Stimulated activated naive CD8-positive, alpha-beta T cell treated with anti-CD3 and anti-CD28 coated beads, Interleukin-15, Interleukin-2, amounts not matched to agents 100 ng/mL and 50 ng/mL, for 24 hours (primary cell): ENCODE results near the gene FAM204A.

Experiments used
- H3K27ac Mint-ChIP-seq: one replicate; pipeline ENCODE4 v1.8.0; 2021; ENCODE audit warnings: mild to moderate bottlenecking, mixed read lengths
- H3K27me3 Mint-ChIP-seq: one replicate; pipeline ENCODE4 v1.8.0; 2021; ENCODE audit warnings: mixed read lengths
- H3K36me3 Mint-ChIP-seq: one replicate; pipeline ENCODE4 v1.8.0; 2021; ENCODE audit warnings: low read depth, mixed read lengths
- H3K4me1 Mint-ChIP-seq: one replicate; pipeline ENCODE4 v1.8.0; 2021; ENCODE audit warnings: low read depth, mixed read lengths
- H3K4me3 Mint-ChIP-seq: one replicate; pipeline ENCODE4 v1.8.0; 2021; ENCODE audit warnings: mild to moderate bottlenecking, mixed read lengths
- H3K9me3 Mint-ChIP-seq: one replicate; pipeline ENCODE4 v1.8.0; 2021; ENCODE audit warnings: mixed read lengths

FAM204A gene

GRCh38 chr10:118277871-118278270 is 64.3 kb downstream of the FAM204A start:
- Mint-ChIP-seq H3K4me3 (no peak overlapping the region), H3K9me3 (peaks cover 3% of the 10 kb centered on the region), H3K27ac (no peak overlapping the region), H3K27me3 (no peaks in the 10 kb centered on the region), H3K36me3 (no peaks in the 10 kb centered on the region), H3K4me1 (no peaks in the 10 kb centered on the region)

- Mint-ChIP-seq H3K9me3 (peaks cover 3% of the 10 kb centered on the region), H3K27me3 (peaks cover 3% of the 10 kb centered on the region), H3K4me3 (no peak overlapping the region), H3K27ac (no peak overlapping the region), H3K36me3 (no peaks in the 10 kb centered on the region), H3K4me1 (no peaks in the 10 kb centered on the region)
Measured at GRCh38 chr10:118276727-118277126, 65.4 kb downstream of the FAM204A start.

GRCh38 chr10:118276204-118276603 is 65.9 kb downstream of the FAM204A start:
- Mint-ChIP-seq H3K27me3 (peaks cover 5% of the 10 kb centered on the region), H3K27ac (no peak overlapping the region), H3K4me3 (no peak overlapping the region), H3K4me1 (no peaks in the 10 kb centered on the region), H3K36me3 (no peaks in the 10 kb centered on the region), H3K9me3 (peaks cover 3% of the 10 kb centered on the region)

- Mint-ChIP-seq H3K36me3 (no peaks in the 10 kb centered on the region), H3K9me3 (no peaks in the 10 kb centered on the region), H3K27me3 (peaks cover 19% of the 10 kb centered on the region), H3K4me3 (no peak overlapping the region), H3K27ac (no peak overlapping the region), H3K4me1 (no peaks in the 10 kb centered on the region)
Measured at GRCh38 chr10:118273662-118274061, 68.5 kb downstream of the FAM204A start.

- Mint-ChIP-seq H3K9me3 (no peaks in the 10 kb centered on the region), H3K4me1 (no peaks in the 10 kb centered on the region), H3K4me3 (no peak overlapping the region), H3K27me3 (peaks cover 28% of the 10 kb centered on the region), H3K27ac (no peak overlapping the region), H3K36me3 (no peaks in the 10 kb centered on the region)
Measured at GRCh38 chr10:118272767-118273166, 69.4 kb downstream of the FAM204A start.

GRCh38 chr10:118272149-118272721 is 69.9 kb downstream of the FAM204A start:
- Mint-ChIP-seq H3K4me3 (no peak overlapping the region), H3K4me1 (no peaks in the 10 kb centered on the region), H3K27ac (no peak overlapping the region), H3K9me3 (no peaks in the 10 kb centered on the region), H3K36me3 (no peaks in the 10 kb centered on the region), H3K27me3 (peaks cover 31% of the 10 kb centered on the region)

GRCh38 chr10:118271671-118272070 is 70.5 kb downstream of the FAM204A start:
- Mint-ChIP-seq H3K27me3 (peaks cover 36% of the 10 kb centered on the region), H3K27ac (no peak overlapping the region), H3K36me3 (no peaks in the 10 kb centered on the region)

GRCh38 chr10:118266098-118266748 is 75.9 kb downstream of the FAM204A start:
- Mint-ChIP-seq H3K27ac (no peak overlapping the region), H3K36me3 (no peaks in the 10 kb centered on the region), H3K4me1 (no peaks in the 10 kb centered on the region), H3K4me3 (no peak overlapping the region), H3K27me3 (peaks cover 64% of the 10 kb centered on the region), H3K9me3 (no peaks in the 10 kb centered on the region)

More at GRCh38 chr10:118271671-118272070, 70.5 kb downstream of the FAM204A start:
- H3K4me3 Mint-ChIP-seq, result no peak overlapping the region
- H3K9me3 Mint-ChIP-seq, result no peaks in the 10 kb centered on the region
- H3K4me1 Mint-ChIP-seq, result no peaks in the 10 kb centered on the region

GRCh38 chr10:118264838-118265470 is 77.2 kb downstream of the FAM204A start:
- no peaks in the 10 kb centered on the region for H3K4me1 Mint-ChIP-seq
- H3K27ac Mint-ChIP-seq, result no peak overlapping the region
- no peaks in the 10 kb centered on the region for H3K9me3 Mint-ChIP-seq
- no peak overlapping the region for H3K4me3 Mint-ChIP-seq
- peaks cover 64% of the 10 kb centered on the region for H3K27me3 Mint-ChIP-seq
- H3K36me3 Mint-ChIP-seq, result no peaks in the 10 kb centered on the region

GRCh38 chr10:118264252-118264651 is 77.9 kb downstream of the FAM204A start:
- Mint-ChIP-seq H3K27ac (no peak overlapping the region), H3K9me3 (no peaks in the 10 kb centered on the region), H3K4me1 (no peaks in the 10 kb centered on the region), H3K4me3 (no peak overlapping the region), H3K27me3 (peaks cover 69% of the 10 kb centered on the region), H3K36me3 (no peaks in the 10 kb centered on the region)

- Mint-ChIP-seq H3K4me1 (no peaks in the 10 kb centered on the region), H3K36me3 (no peaks in the 10 kb centered on the region), H3K4me3 (no peak overlapping the region), H3K27ac (no peak overlapping the region), H3K27me3 (peaks cover 74% of the 10 kb centered on the region), H3K9me3 (no peaks in the 10 kb centered on the region)
Measured at GRCh38 chr10:118262538-118262937, 79.6 kb downstream of the FAM204A start.

- H3K27me3 Mint-ChIP-seq, result peaks cover 79% of the 10 kb centered on the region
- no peaks in the 10 kb centered on the region for H3K36me3 Mint-ChIP-seq
- H3K9me3 Mint-ChIP-seq, result no peaks in the 10 kb centered on the region
- no peak overlapping the region for H3K27ac Mint-ChIP-seq
- no peak overlapping the region for H3K4me3 Mint-ChIP-seq
- H3K4me1 Mint-ChIP-seq, result no peaks in the 10 kb centered on the region
Measured at GRCh38 chr10:118259288-118259906, 82.7 kb downstream of the FAM204A start.

- Mint-ChIP-seq H3K9me3 (no peaks in the 10 kb centered on the region), H3K4me3 (no peak overlapping the region), H3K4me1 (no peaks in the 10 kb centered on the region), H3K27ac (no peak overlapping the region), H3K36me3 (no peaks in the 10 kb centered on the region), H3K27me3 (peaks cover 78% of the 10 kb centered on the region)
Measured at GRCh38 chr10:118258285-118258684, 83.8 kb downstream of the FAM204A start.

GRCh38 chr10:118256825-118257570 is 85.1 kb downstream of the FAM204A start:
- H3K4me1 Mint-ChIP-seq, result no peaks in the 10 kb centered on the region
- H3K27me3 Mint-ChIP-seq, result peaks cover 70% of the 10 kb centered on the region
- H3K36me3 Mint-ChIP-seq, result no peaks in the 10 kb centered on the region
- H3K9me3 Mint-ChIP-seq, result no peaks in the 10 kb centered on the region
- no peak overlapping the region for H3K27ac Mint-ChIP-seq
- no peak overlapping the region for H3K4me3 Mint-ChIP-seq

- no peaks in the 10 kb centered on the region for H3K4me1 Mint-ChIP-seq
- no peak overlapping the region for H3K27ac Mint-ChIP-seq
- peaks cover 75% of the 10 kb centered on the region for H3K27me3 Mint-ChIP-seq
- H3K4me3 Mint-ChIP-seq, result no peak overlapping the region
- H3K36me3 Mint-ChIP-seq, result no peaks in the 10 kb centered on the region
- no peaks in the 10 kb centered on the region for H3K9me3 Mint-ChIP-seq
Measured at GRCh38 chr10:118256209-118256608, 85.9 kb downstream of the FAM204A start.
